H9 (cell line): Measurements from ENCODE around the gene CDH4. TPM values are rescaled to one million over a fixed set of nuclear protein-coding genes. Genes with fewer than 3 reads are reported as not detected.
A peak's percentile ranks its signal among the peaks of the same experiment; 100 is the strongest.

Source experiments
- DNase-seq: peaks from one replicate; pipeline ENCODE4 v3.0.0-alpha.2; 2017
- H2AFZ ChIP-seq: one replicate; pipeline ENCODE4 v1.6.1; 2013; ENCODE audit warnings: mild to moderate bottlenecking, low read length, control low read depth, moderate library complexity
- H2AK5ac ChIP-seq: 2 replicates; pipeline ENCODE4 v1.6.1; 2013; ENCODE audit warnings: low read length, control low read depth, mixed read lengths; ENCODE audit not compliant: insufficient read length
- H2BK120ac ChIP-seq: one replicate; pipeline ENCODE4 v1.6.1; 2013; ENCODE audit warnings: low read depth, mild to moderate bottlenecking, low read length, control low read depth, inconsistent platforms; ENCODE audit not compliant: poor library complexity, severe bottlenecking
- H2BK12ac ChIP-seq: 2 replicates; pipeline ENCODE4 v1.6.1; 2013; ENCODE audit warnings: low read length, control low read depth, mixed read lengths, low read depth; ENCODE audit not compliant: insufficient read length
- H2BK15ac ChIP-seq: 2 replicates; pipeline ENCODE4 v1.6.1; 2013; ENCODE audit warnings: low read depth, low read length, control low read depth
- H2BK20ac ChIP-seq: one replicate; pipeline ENCODE4 v1.6.1; 2013; ENCODE audit warnings: low read depth, mild to moderate bottlenecking, low read length, control low read depth, inconsistent platforms; ENCODE audit not compliant: poor library complexity, severe bottlenecking
- H2BK5ac ChIP-seq: 2 replicates; pipeline ENCODE4 v1.6.1; 2013; ENCODE audit warnings: low read length, control low read depth, mixed read lengths; ENCODE audit not compliant: insufficient read length
- H3K14ac ChIP-seq: 2 replicates; pipeline ENCODE4 v1.6.1; 2013; ENCODE audit warnings: low read length, control low read depth; ENCODE audit not compliant: insufficient read depth
- H3K18ac ChIP-seq: 2 replicates; pipeline ENCODE4 v1.6.1; 2013; ENCODE audit warnings: low read depth, mild to moderate bottlenecking, mixed read lengths, low read length, control low read depth; ENCODE audit not compliant: insufficient read length
- H3K23ac ChIP-seq: 2 replicates; pipeline ENCODE4 v1.6.1; 2013; ENCODE audit warnings: low read length, control low read depth, mixed read lengths, low read depth; ENCODE audit not compliant: insufficient read length
- H3K23me2 ChIP-seq: 2 replicates; pipeline ENCODE4 v1.6.1; 2013; ENCODE audit warnings: low read depth, mild to moderate bottlenecking, mixed read lengths, low read length, control low read depth; ENCODE audit not compliant: insufficient read length, poor library complexity, severe bottlenecking
- H3K27ac ChIP-seq: 2 replicates; pipeline ENCODE4 v1.5.1; 2013; ENCODE audit warnings: low read length, control low read depth, mixed read lengths, low read depth; ENCODE audit not compliant: insufficient read length
- H3K27me3 ChIP-seq: 2 replicates; pipeline ENCODE4 v1.6.1; 2013; ENCODE audit warnings: low read length, control low read depth, inconsistent platforms; ENCODE audit not compliant: insufficient read depth
- H3K4ac ChIP-seq: 2 replicates; pipeline ENCODE4 v1.6.1; 2013; ENCODE audit warnings: low read depth, mild to moderate bottlenecking, control low read depth, inconsistent platforms, low read length, moderate library complexity
- H3K4me1 ChIP-seq: 2 replicates; pipeline ENCODE4 v1.6.1; 2013; ENCODE audit warnings: low read length, control low read depth, inconsistent platforms; ENCODE audit not compliant: insufficient read depth
- H3K4me2 ChIP-seq: 2 replicates; pipeline ENCODE4 v1.6.1; 2013; ENCODE audit warnings: low read length, control low read depth, mixed read lengths; ENCODE audit not compliant: insufficient read length, insufficient read depth
- H3K56ac ChIP-seq: 2 replicates; pipeline ENCODE4 v1.6.1; 2013; ENCODE audit warnings: low read depth, mild to moderate bottlenecking, mixed read lengths, low read length, control low read depth; ENCODE audit not compliant: insufficient read length
- H3K79me1 ChIP-seq: 2 replicates; pipeline ENCODE4 v1.6.1; 2013; ENCODE audit warnings: low read depth, mild to moderate bottlenecking, moderate library complexity, low read length, control low read depth, inconsistent platforms; ENCODE audit not compliant: insufficient read depth, poor library complexity, severe bottlenecking
- H3K79me2 ChIP-seq: 2 replicates; pipeline ENCODE4 v1.6.1; 2013; ENCODE audit warnings: low read length, control low read depth, inconsistent platforms; ENCODE audit not compliant: insufficient read depth
- H3K9ac ChIP-seq: 2 replicates; pipeline ENCODE4 v1.6.1; 2013; ENCODE audit warnings: low read length, control low read depth, mixed read lengths; ENCODE audit not compliant: insufficient read length; ENCODE audit errors: extremely low read depth
- H3K9me3 ChIP-seq: one replicate; pipeline ENCODE4 v1.6.1; 2013; ENCODE audit warnings: low read depth, low read length, inconsistent platforms; ENCODE audit not compliant: control insufficient read depth
- H3T11ph ChIP-seq: one replicate; pipeline ENCODE4 v1.6.1; 2013; ENCODE audit warnings: mild to moderate bottlenecking, low read length, control low read depth, inconsistent platforms
- H4K20me1 ChIP-seq: one replicate; pipeline ENCODE4 v1.6.1; 2013; ENCODE audit not compliant: control insufficient read depth, insufficient read length, insufficient read depth
- H4K5ac ChIP-seq: 2 replicates; pipeline ENCODE4 v1.6.1; 2013; ENCODE audit warnings: low read depth, mild to moderate bottlenecking, mixed read lengths, low read length, control low read depth; ENCODE audit not compliant: insufficient read length
- H4K8ac ChIP-seq: replicated peaks from 2 replicates; pipeline ENCODE4 v1.6.1; 2013; ENCODE audit warnings: low read length, control low read depth, mixed read lengths, low read depth; ENCODE audit not compliant: insufficient read length
- H4K91ac ChIP-seq: 2 replicates; pipeline ENCODE4 v1.6.1; 2013; ENCODE audit warnings: low read depth, mild to moderate bottlenecking, moderate library complexity, mixed read lengths, low read length, control low read depth; ENCODE audit not compliant: insufficient read length
- H3K27ac Mint-ChIP-seq, 3 experiments: 2 replicates in 2 of 3; 3 replicates in 1 of 3; pipeline ENCODE4 v1.8.0; 2020 to 2021; ENCODE audit warnings: mixed read lengths in 3 of 3, mild to moderate bottlenecking in 1 of 3, moderate library complexity in 1 of 3
- H3K27me3 Mint-ChIP-seq: 2 replicates; pipeline ENCODE4 v1.8.0; 2021; ENCODE audit warnings: low read depth, mild to moderate bottlenecking, moderate library complexity, mixed read lengths
- H3K36me3 Mint-ChIP-seq, 3 experiments: 2 replicates in 2 of 3; 3 replicates in 1 of 3; pipeline ENCODE4 v1.8.0; 2020 to 2021; ENCODE audit warnings: low read depth in 3 of 3, mixed read lengths in 3 of 3; ENCODE audit not compliant: insufficient read depth in 1 of 3
- H3K4me1 Mint-ChIP-seq, 2 experiments: 2 replicates each; pipeline ENCODE4 v1.8.0; 2020; ENCODE audit warnings: mixed read lengths in 2 of 2
- H3K4me3 Mint-ChIP-seq, 2 experiments: 2 replicates in 1 of 2; 3 replicates in 1 of 2; pipeline ENCODE4 v1.8.0; 2020 to 2021; ENCODE audit warnings: mild to moderate bottlenecking in 2 of 2, mixed read lengths in 2 of 2, moderate library complexity in 1 of 2
- H3K9me3 Mint-ChIP-seq, 2 experiments: 2 replicates in 1 of 2; 3 replicates in 1 of 2; pipeline ENCODE4 v1.8.0; 2020; ENCODE audit warnings: mild to moderate bottlenecking in 2 of 2, mixed read lengths in 2 of 2, moderate library complexity in 1 of 2
- CTCF ChIP-seq: fragments of 200-600 bp; sonication (generic); conservative IDR thresholded peaks from 3 replicates; pipeline ENCODE4 v1.8.0; 2021; ENCODE audit warnings: antibody characterized with exemption, mild to moderate bottlenecking
- WGBS: extraction: QIAGEN DNeasy Blood & Tissue Kit; methylation state at CpG from one replicate; pipeline ENCODE4 v1.1.7; 2013; ENCODE audit warnings: missing lambda C conversion rate, low lambda C conversion rate, mixed read lengths; ENCODE audit not compliant: insufficient read length; ENCODE audit errors: extremely low coverage; 5-methylcytosine and 5-hydroxymethylcytosine counted together
- total RNA-seq: library from RNA; stranded (reverse); gene quantifications from 2 replicates; pipeline ENCODE4 v1.2.1, GENCODE V29; 2021

Gene CDH4
- total RNA-seq, 1 experiment from 2014 or later: 3.0 TPM

- H3K23me2 ChIP-seq: no peaks in the 10 kb centered on the region
- no peaks in the 10 kb centered on the region for H3K79me2 ChIP-seq
- TF ChIP-seq CTCF: no peak
- H4K8ac ChIP-seq: no peak overlapping the region
- H4K20me1 ChIP-seq: no peaks in the 10 kb centered on the region
- no peak overlapping the region for H3K18ac ChIP-seq
- Mint-ChIP-seq H3K4me3 (no peak overlapping the region; a peak in 1 of 5 replicates), H3K36me3 (no peaks in the 10 kb centered on the region), H3K27me3 (peaks cover 27% of the 10 kb centered on the region), H3K4me1 (peaks cover 2 to 9% of the 10 kb centered on the region in 2 experiments; a peak in 3 of 4 replicates), H3K27ac (peak overlapping the region in 2 of 3 experiments; percentile 7 to 69; a peak in 1 of 7 replicates), H3K9me3 (no peaks in the 10 kb centered on the region)
- H3K4ac ChIP-seq: no peak overlapping the region
- H3K23ac ChIP-seq: no peak overlapping the region
- H4K91ac ChIP-seq: no peak overlapping the region
- H2AFZ ChIP-seq: no peak overlapping the region
- H2BK20ac ChIP-seq: no peak overlapping the region
- no peak overlapping the region for H3T11ph ChIP-seq
- no peak overlapping the region for H2BK12ac ChIP-seq
- H3K14ac ChIP-seq: no peak overlapping the region
- no peak overlapping the region for H2BK120ac ChIP-seq
- H3K4me2 ChIP-seq: no peak overlapping the region
- no peaks in the 10 kb centered on the region for H3K9me3 ChIP-seq
- H3K56ac ChIP-seq: no peak overlapping the region
- no peaks in the 10 kb centered on the region for H3K79me1 ChIP-seq
- H4K5ac ChIP-seq: no peak overlapping the region
- no peak for DNase-seq
- WGBS: no CpG with 5 or more reads among the region's 32 CpGs
- H3K27me3 ChIP-seq: peaks cover 2% of the 10 kb centered on the region; the same call in 1 of the 2 replicates
- H3K4me1 ChIP-seq: no peaks in the 10 kb centered on the region
- no peak overlapping the region for H2BK5ac ChIP-seq
- H3K9ac ChIP-seq: no peak overlapping the region
- no peak overlapping the region for H2AK5ac ChIP-seq
- no peak overlapping the region for H3K27ac ChIP-seq
- H2BK15ac ChIP-seq: no peak overlapping the region
Measured at GRCh38 chr20:61882716-61883615, 630.9 kb downstream of the CDH4 start.
